A549 (cell line): ENCODE measurements around the gene GINS3. TPM values are rescaled to one million over a fixed set of nuclear protein-coding genes. Genes with fewer than 3 reads are reported as not detected.

Experiments
- ATAC-seq, 2 experiments: fragments of 200-7000 bp in 1 of 2; fragments of >200 bp in 1 of 2; cut with Nextera tagmentation in 1 of 2; cut with Tn5 transposase in 1 of 2; 3 replicates each; pipeline versions ENCODE4 v1.8.0 to v1.9.1; 2018 to 2020; ENCODE audit warnings: mild to moderate bottlenecking in 1 of 2, moderate library complexity in 1 of 2
- CTCF ChIA-PET: fragments of 300-600 bp; sonication (Branson Sonifier 250); formaldehyde crosslinking; extraction: SDS; loops from one replicate; lab custom pipeline; 2021; ENCODE audit warnings: antibody characterized with exemption, inconsistent platforms; lab: Yijun Ruan, JAX
- POLR2A ChIA-PET: fragments of 350-600 bp; formaldehyde crosslinking; extraction: SDS; loops from one replicate; lab custom pipeline; 2021; ENCODE audit warnings: antibody characterized with exemption, inconsistent platforms; lab: Yijun Ruan, JAX
- DNase-seq, 2 experiments: peaks; one replicate each; pipeline versions ENCODE4 v3.0.0 to v3.0.0-alpha.2; 2011 to 2016; ENCODE audit warnings: low read depth in 1 of 2, low spot score in 1 of 2
- FAIRE-seq: peaks from 2 replicates; lab custom pipeline; 2011; peaks lifted over from hg19 to GRCh38; lab: Jason Lieb, UNC
- H3K27ac ChIP-seq, 2 experiments: fragments of >200 bp; sonication (Bioruptor Twin); formaldehyde crosslinking; 3 replicates each; pipeline ENCODE4 v1.5.1; 2016 to 2017
- H3K4me1 ChIP-seq: fragments of >200 bp; sonication (Bioruptor Twin); formaldehyde crosslinking; 3 replicates; pipeline ENCODE4 v1.6.1; 2016
- H3K4me2 ChIP-seq: fragments of >200 bp; sonication (Bioruptor Twin); formaldehyde crosslinking; 3 replicates; pipeline ENCODE4 v1.6.1; 2016
- H3K4me3 ChIP-seq: fragments of >200 bp; sonication (Bioruptor Twin); formaldehyde crosslinking; 3 replicates; pipeline ENCODE4 v1.5.1; 2016
- H3K9me3 ChIP-seq: fragments of >200 bp; sonication (Bioruptor Twin); formaldehyde crosslinking; 3 replicates; pipeline ENCODE4 v1.6.1; 2016
- CBX2 ChIP-seq: fragments of 200-600 bp; sonication (generic); IDR thresholded peaks from 2 replicates; pipeline ENCODE4 v1.6.1; 2016; ENCODE audit warnings: low read depth, mild to moderate bottlenecking, borderline replicate concordance
- CEBPB ChIP-seq, 2 experiments: fragments of >200 bp in 1 of 2; sonication (Bioruptor Twin) in 1 of 2; formaldehyde crosslinking in 1 of 2; IDR thresholded peaks; 2 replicates each; pipeline ENCODE4 v1.6.1; 2012 to 2016
- E2F6 ChIP-seq: IDR thresholded peaks from 2 replicates; pipeline ENCODE4 v1.6.1; 2012; ENCODE audit warnings: low read depth, borderline replicate concordance
- EHMT2 ChIP-seq: fragments of 200-600 bp; sonication (generic); IDR thresholded peaks from 2 replicates; pipeline ENCODE4 v1.6.1; 2016; ENCODE audit warnings: antibody characterized with exemption, low read depth, mild to moderate bottlenecking, moderate library complexity
- ELK1 ChIP-seq: fragments of 150-350 bp; IDR thresholded peaks from 2 replicates; pipeline ENCODE4 v1.6.1; 2014; ENCODE audit warnings: low read depth, mild to moderate bottlenecking, low read length
- FOSB ChIP-seq: fragments of 250-450 bp; sonication (Bioruptor Pico); IDR thresholded peaks from 2 replicates; pipeline ENCODE4 v1.5.0; 2020; ENCODE audit warnings: mild to moderate bottlenecking, moderate library complexity
- HEYL ChIP-seq: fragments of 250-450 bp; sonication (Bioruptor Pico); IDR thresholded peaks from 2 replicates; pipeline ENCODE4 v1.8.0; 2021; ENCODE audit warnings: mild to moderate bottlenecking, moderate library complexity
- HMGXB4 ChIP-seq: fragments of 250-450 bp; sonication (Bioruptor Pico); IDR thresholded peaks from 2 replicates; pipeline ENCODE4 v1.5.0; 2021; ENCODE audit warnings: mild to moderate bottlenecking, moderate library complexity, borderline replicate concordance
- HOXB13 ChIP-seq: fragments of 250-450 bp; sonication (Bioruptor Pico); IDR thresholded peaks from 2 replicates; pipeline ENCODE4 v1.5.0; 2020; ENCODE audit warnings: low read depth, mild to moderate bottlenecking, moderate library complexity
- HOXB5 ChIP-seq: fragments of 250-450 bp; sonication (Bioruptor Pico); IDR thresholded peaks from 2 replicates; pipeline ENCODE4 v1.5.0; 2020; ENCODE audit warnings: mild to moderate bottlenecking, moderate library complexity
- JUNB ChIP-seq: fragments of >200 bp; sonication (Bioruptor Twin); formaldehyde crosslinking; IDR thresholded peaks from 2 replicates; pipeline ENCODE4 v1.6.1; 2016
- KDM1A ChIP-seq: fragments of 200-600 bp; sonication (generic); IDR thresholded peaks from 2 replicates; pipeline ENCODE4 v1.6.1; 2016; ENCODE audit warnings: low read depth, mild to moderate bottlenecking
- NFE2L2 ChIP-seq: fragments of 150-350 bp; conservative IDR thresholded peaks from 2 replicates; pipeline ENCODE4 v1.6.1; 2014; ENCODE audit warnings: low read length
- NR3C1 ChIP-seq: fragments of >200 bp; sonication (Bioruptor Twin); formaldehyde crosslinking; IDR thresholded peaks from 3 replicates; pipeline ENCODE4 v1.6.1; 2017
- PBX3 ChIP-seq: IDR thresholded peaks from 2 replicates; pipeline ENCODE4 v1.6.1; 2012
- REST ChIP-seq: fragments of 200-600 bp; sonication (generic); IDR thresholded peaks from 2 replicates; pipeline ENCODE4 v1.6.1; 2016; ENCODE audit warnings: antibody characterized with exemption, mild to moderate bottlenecking, moderate library complexity
- TP53 ChIP-seq: fragments of 250-450 bp; sonication (Bioruptor Pico); IDR thresholded peaks from 2 replicates; pipeline ENCODE4 v1.5.0; 2021; ENCODE audit warnings: mild to moderate bottlenecking, moderate library complexity
- ZC3H11A ChIP-seq: fragments of 450-650 bp; IDR thresholded peaks from 2 replicates; pipeline ENCODE4 v1.6.1; 2014; ENCODE audit warnings: antibody characterized with exemption, mild to moderate bottlenecking
- ZNF302 ChIP-seq: fragments of 250-450 bp; sonication (Bioruptor Pico); IDR thresholded peaks from 2 replicates; pipeline ENCODE4 v1.9.0; 2021; ENCODE audit warnings: inconsistent platforms, mild to moderate bottlenecking, moderate library complexity
- polyA plus RNA-seq, 4 experiments: library from polyadenylated mRNA; depleted of rRNA in 3 of 4; stranded (reverse); fragments of >200 nt; fragmentation: RNase III in 1 of 4; extraction: RNeasy Plus Mini Kit Qiagen cat#74134 plus additional on column Dnase treatment in 1 of 4; gene quantifications; 2 replicates in 3 of 4; 3 replicates in 1 of 4; pipeline ENCODE4 v1.2.3, GENCODE V29; 2011 to 2017

The GINS3 gene
- polyA plus RNA-seq, 2 of the 4 experiments (the other 2 are of a cell fraction), result 19.7 to 21.0 TPM

GRCh38 chr16:58361726-58362125 lies 30.5 kb upstream of the GINS3 start:
- no peak overlapping the region for H3K4me2 ChIP-seq
- no peak overlapping the region for H3K4me3 ChIP-seq
- H3K9me3 ChIP-seq, result peaks cover 25% of the 10 kb centered on the region
- ChIA-PET CTCF (interaction anchor here (0.6 to 2.2 kb wide), 4 partner anchors 16 to 92 kb away, joined by 3 to 8 read pairs (median 4); no protein-coding TSS in a partner anchor), POLR2A (no interaction called here)
- no peak for TF ChIP-seq JUNB
- TF ChIP-seq CEBPB (IDR thresholded peaks at IDR 0.05), result no peak
- TF ChIP-seq ZC3H11A, result no peak
- TF ChIP-seq TP53 (CRISPR knock-in tag), result no peak
- no peak for TF ChIP-seq KDM1A
- TF ChIP-seq ELK1, result no peak
- TF ChIP-seq HOXB5 (CRISPR knock-in tag), result no peak
- TF ChIP-seq NFE2L2, result no peak
- TF ChIP-seq HMGXB4 (CRISPR knock-in tag), result no peak
- TF ChIP-seq CBX2, result no peak
- TF ChIP-seq HEYL (CRISPR knock-in tag), result no peak
- TF ChIP-seq FOSB (CRISPR knock-in tag), result no peak
- TF ChIP-seq EHMT2, result no peak
- no peak for TF ChIP-seq E2F6
- TF ChIP-seq HOXB13 (CRISPR knock-in tag), result no peak
- no peak for TF ChIP-seq PBX3
- TF ChIP-seq NR3C1, result no peak
- TF ChIP-seq REST, result no peak
- TF ChIP-seq ZNF302, result no peak
- ATAC-seq, result no peak
- H3K4me1 ChIP-seq, result peaks cover 3% of the 10 kb centered on the region; the same call in 1 of the 3 replicates
- H3K27ac ChIP-seq, result no peak overlapping the region
- FAIRE-seq, result no peak
- DNase-seq, result no peak
